G401 (cell line): ENCODE measurements around the gene FAM114A1. TPM values are rescaled to one million over a fixed set of nuclear protein-coding genes. Genes with fewer than 3 reads are reported as not detected.
A peak's percentile ranks its signal among the peaks of the same experiment; 100 is the strongest.
"Not testable (repeated sequence)": the region's sequence is repeated elsewhere in the genome, so short reads cannot be mapped to it uniquely, and the experiment has no call there.

Experiments
- DNase-seq: peaks from one replicate; pipeline ENCODE4 v3.0.0-alpha.2; 2015; ENCODE audit warnings: low spot score
- in situ Hi-C: cut with HindIII; loops from 2 replicates; pipeline ENCODE4 v1.10.0; 2016; ENCODE audit warnings: low sequenced_read_pairs, mixed read lengths
- total RNA-seq: library from RNA; depleted of rRNA; stranded (reverse); fragments of >200 nt; shearing (Covaris generic); gene quantifications from 2 replicates; pipeline ENCODE4 v1.2.3, GENCODE V29; 2014

Gene FAM114A1
- total RNA-seq, 1 experiment from 2014 or later = 8.7 TPM

GRCh38 chr4:38925492-38926413, 58.1 kb downstream of the FAM114A1 start:
- in situ Hi-C loops = no loop called here
- DNase-seq = no peak

DNA sequence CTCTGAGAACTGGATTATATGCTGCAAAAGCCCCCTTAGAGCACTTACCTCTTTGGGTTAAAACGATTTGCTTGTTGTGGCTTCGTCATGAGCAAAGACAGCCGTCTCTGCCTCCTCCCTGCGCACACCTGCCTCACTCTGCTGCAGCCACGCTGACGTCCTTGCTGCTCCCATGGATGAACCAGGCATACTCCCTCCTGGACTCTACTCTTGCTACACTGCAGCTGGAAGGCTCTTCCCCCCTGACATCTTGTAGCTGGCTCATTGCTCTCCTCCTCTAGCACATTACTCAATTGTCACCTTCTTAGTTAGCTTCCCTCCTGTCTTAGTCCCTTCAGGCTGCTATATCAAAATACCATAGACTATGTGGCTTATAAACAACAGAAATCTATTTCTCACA, 59.3 kb downstream of the FAM114A1 start:
- in situ Hi-C loops = no loop called here
- no peak for DNase-seq

DNA sequence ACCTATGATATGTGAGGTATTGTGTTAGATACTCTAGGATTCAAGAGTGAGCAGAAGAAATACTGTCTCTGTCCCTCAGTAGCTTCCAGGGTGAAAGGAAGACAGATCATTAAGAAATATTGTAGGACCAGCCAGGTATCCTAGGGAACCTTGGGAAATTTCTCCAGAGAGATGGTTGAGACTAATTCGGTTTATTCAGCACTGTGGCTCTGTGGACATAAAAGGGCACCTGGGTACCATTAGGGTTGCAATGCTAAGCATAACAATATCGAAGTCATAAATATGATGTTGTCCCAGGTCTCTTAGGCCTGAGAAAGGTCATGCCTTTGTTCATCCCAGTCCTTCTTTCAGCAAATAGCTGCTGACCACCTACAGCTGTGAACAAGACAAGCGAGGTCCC, 61.0 kb downstream of the FAM114A1 start:
- in situ Hi-C loops = no loop called here
- DNase-seq = no peak

GRCh38 chr4:38928974-38929373, 61.4 kb downstream of the FAM114A1 start:
- no peak for DNase-seq
- in situ Hi-C loops = no loop called here

GRCh38 chr4:38930204-38930603, 62.6 kb downstream of the FAM114A1 start:
- peak; percentile 54 for DNase-seq
- in situ Hi-C loops = no loop called here

GRCh38 chr4:38930707-38931106, 63.1 kb downstream of the FAM114A1 start:
- DNase-seq = no peak
- in situ Hi-C loops = no loop called here

- in situ Hi-C loops = no loop called here
Measured at GRCh38 chr4:38931125-38931524, 63.5 kb downstream of the FAM114A1 start.

DNA sequence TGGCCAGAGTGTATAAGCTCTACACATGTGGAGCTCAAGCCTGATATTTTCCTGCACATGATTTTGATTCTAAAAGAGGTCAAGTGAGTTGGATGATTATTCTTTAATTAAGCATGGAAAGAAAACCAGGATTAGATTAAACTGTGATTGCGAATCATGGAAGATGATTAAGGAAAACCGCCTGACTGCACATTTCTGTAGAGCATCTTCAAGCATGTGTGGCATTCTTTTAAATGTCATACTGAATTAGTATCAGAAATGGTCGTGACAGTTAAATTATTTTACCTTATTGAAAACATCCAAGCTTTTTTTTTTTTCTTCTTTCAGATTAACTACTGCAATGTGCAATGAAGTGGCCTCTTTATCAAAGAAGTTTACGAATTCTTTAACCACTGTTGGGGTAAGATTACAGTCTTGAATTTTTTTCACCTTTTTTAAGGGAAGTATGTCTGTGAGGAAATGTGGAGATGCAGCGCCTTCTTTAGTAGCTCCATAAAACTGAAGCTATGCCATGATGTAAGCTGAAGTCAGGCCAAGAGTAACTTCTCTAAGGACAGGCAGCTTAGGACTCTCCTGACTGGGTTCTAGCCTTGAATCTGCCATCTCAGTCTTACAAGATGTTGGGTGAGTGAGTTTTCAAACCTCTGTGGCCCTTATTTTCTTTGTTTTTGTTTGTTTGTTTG, 67.9 kb downstream of the FAM114A1 start:
- in situ Hi-C loops = no loop called here
- no peak for DNase-seq

More at GRCh38 chr4:38931125-38931524, 63.5 kb downstream of the FAM114A1 start:
- DNase-seq = no peak

- in situ Hi-C loops = no loop called here
- no peak for DNase-seq
Measured at GRCh38 chr4:38939165-38939564, 71.6 kb downstream of the FAM114A1 start.

DNA sequence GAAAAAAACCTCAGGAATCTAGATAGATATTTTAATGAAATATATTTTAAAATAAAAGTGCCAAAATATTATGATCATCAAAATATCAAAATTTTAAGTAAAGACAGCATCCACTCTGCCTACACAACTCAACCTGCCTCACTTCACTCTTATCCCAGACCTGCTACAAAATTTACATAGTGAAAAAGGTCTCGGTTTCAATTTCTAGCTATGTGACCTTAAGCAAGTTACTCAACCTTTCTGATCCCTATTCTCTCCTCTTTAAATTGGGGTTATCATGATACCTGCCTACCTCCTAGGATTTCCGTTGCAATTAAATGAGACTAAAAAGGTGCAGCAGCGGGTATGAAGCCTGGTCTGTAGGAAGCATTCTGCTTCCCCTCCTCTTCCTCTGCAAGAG, 72.9 kb downstream of the FAM114A1 start:
- DNase-seq = no peak
- in situ Hi-C loops = no loop called here

- in situ Hi-C loops = not testable (repeated sequence)
Measured at GRCh38 chr4:38941906-38942305, 74.3 kb downstream of the FAM114A1 start.

DNA sequence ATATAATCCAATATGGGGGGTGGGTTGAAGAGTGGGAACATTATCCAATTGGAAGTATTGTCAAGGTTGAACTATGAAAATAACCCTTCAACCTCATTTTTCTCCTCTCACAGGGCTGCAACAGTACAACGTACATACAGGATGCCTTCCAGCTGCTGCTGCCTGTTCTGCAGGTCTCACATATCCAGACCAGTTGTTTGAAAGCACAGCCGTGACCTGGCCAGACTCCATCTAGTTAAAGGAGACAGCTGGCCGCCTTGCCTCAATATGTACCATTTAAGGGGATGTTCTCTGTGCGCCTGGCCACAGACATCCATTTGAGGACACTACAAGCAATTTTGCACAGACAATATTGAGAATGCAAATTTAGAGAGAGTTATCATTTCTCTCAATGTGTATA, 75.7 kb downstream of the FAM114A1 start:
- DNase-seq = no peak

More at GRCh38 chr4:38941906-38942305, 74.3 kb downstream of the FAM114A1 start:
- not testable (repeated sequence) for DNase-seq

GRCh38 chr4:38944440-38944839, 76.8 kb downstream of the FAM114A1 start:
- in situ Hi-C loops = no loop called here
- DNase-seq = no peak

More for the DNA sequence above, 75.7 kb downstream of the FAM114A1 start:
- in situ Hi-C loops = no loop called here

DNA sequence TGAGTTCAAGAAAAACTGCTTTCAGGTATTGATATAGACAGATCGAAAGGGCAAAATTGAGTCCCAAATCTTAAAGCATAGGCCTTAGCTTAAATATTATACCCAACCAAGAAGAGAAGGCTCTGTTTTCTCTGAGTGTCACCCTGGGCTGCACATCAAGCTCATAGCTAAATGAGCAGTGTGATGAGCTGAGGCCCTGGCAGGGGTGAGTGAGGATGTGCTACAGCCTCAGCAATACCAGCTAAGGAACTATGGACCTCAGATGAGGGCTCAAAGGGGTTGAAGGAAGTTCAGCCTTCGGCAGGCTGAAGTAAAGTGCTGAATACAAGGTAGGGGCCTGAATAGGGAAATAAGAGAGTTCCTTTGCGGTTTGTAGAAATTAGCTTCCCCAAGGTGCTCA, 79.3 kb downstream of the FAM114A1 start:
- peak; percentile 32 for DNase-seq
- in situ Hi-C loops = no loop called here

DNA sequence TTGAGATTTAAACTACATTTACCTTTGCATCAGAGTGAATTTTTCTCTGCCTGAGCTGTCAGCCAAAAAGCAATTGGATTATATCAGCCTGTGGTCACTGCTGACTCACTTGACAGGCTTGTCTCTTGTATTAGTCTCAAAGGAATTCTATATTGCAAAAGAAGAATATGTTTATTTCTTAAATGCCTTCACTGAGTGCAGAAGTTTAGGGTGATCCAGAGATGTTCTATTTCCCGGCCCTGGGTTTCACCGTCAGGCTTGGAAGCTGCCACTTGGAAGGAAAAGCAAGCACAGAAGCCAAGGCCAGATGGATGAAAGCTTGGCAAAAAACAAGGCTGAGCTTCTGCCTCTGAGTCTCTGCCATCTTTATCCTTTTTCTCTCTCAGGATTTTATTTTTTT, 80.9 kb downstream of the FAM114A1 start:
- DNase-seq = peak; percentile 98
- in situ Hi-C loops = no loop called here

- peak; percentile 85 for DNase-seq
- in situ Hi-C loops = no loop called here
Measured at GRCh38 chr4:38949411-38950051, 81.9 kb downstream of the FAM114A1 start.

DNA sequence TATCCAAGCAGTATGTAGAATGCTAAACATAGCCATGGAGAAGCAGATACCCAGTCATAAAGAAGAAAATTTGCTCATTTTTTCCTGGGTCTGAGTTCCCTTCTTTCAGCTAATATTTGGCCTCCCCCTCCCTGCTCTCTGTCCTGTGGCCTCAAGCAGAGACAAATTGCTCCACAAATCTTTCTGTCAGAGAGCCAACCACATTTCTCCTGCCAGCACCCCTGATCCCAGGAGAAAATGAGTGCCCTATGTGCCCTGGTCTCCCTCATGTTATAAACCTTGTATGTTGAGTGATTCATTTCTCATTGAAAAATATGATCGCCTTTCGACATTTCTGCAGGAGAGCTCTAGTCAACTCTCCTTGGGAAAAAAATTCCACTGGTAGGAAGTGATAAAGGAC, 82.6 kb downstream of the FAM114A1 start:
- peak; percentile 54 for DNase-seq
- in situ Hi-C loops = no loop called here

DNA sequence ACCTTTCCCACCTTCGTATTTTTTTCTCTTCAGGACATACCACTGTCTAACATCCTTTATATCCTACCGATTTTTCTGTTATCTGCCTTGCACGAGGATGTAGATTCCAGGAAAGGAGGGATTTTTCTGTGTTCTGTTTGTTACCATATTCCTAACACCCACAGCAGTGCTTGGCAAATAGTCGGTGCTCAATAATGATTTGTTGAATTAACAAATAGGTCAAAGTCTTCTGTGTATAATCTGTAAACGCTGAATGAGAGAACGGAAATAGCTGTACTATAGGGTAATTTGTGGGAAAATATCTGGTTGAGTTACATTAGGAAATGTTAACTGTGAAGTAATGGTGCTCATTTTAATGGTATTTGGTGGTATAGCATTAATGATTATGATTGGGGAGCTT, 83.1 kb downstream of the FAM114A1 start:
- DNase-seq = no peak
- in situ Hi-C loops = no loop called here

DNA sequence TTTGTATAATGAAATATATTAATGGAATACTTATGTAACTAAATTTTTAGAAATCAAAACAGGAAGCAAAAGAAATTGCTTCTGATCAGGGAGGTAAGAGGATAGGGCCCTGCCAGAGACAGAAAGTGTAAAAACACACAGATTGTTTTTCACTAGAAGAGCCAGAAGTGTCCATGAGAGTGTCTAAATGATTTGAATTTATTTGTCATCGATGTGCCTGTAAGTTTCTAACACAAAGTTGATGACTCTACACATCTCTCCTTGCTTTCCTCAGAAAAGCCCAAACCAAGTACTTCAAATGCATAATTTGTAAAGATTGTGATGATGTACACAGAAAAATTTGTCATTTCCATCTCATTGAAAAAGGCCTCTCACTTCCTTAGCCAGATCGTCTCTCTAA, 84.0 kb downstream of the FAM114A1 start:
- no peak for DNase-seq
- in situ Hi-C loops = no loop called here

DNA sequence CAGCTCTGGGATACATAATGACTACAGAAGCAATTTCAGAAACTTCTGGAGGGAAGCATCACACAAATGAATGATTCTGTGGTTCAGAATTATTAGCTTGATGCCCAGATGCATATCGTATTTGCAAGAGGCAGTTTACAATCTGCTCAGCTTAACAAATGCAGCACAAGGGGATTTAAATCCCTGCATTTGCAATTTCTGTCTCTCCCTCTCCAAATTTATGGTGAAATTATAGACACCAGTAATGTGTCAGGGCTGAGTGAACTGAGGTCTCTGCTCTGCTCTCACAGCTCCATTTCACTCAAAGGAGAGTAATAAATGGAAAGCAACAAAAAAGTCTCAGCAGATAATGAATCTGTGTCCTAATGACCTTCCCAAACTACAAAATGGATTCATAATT, 84.4 kb downstream of the FAM114A1 start:
- no peak for DNase-seq
- in situ Hi-C loops = no loop called here
